H1 (cell line): ENCODE measurements around the gene RWDD4. TPM values are rescaled to one million over a fixed set of nuclear protein-coding genes. Genes with fewer than 3 reads are reported as not detected.

Experiments used
- BCL11A ChIP-seq, 2 experiments: IDR thresholded peaks; one replicate each; pipeline ENCODE4 v1.6.1; 2011; ENCODE audit warnings: low read depth in 2 of 2, low read length in 2 of 2, mild to moderate bottlenecking in 2 of 2
- CTCF ChIP-seq, 3 experiments: IDR thresholded peaks; 1 replicate in 2 of 3; 2 replicates in 1 of 3; pipeline versions ENCODE4 v1.5.1 to v1.6.1; 2011; ENCODE audit warnings: low read length in 3 of 3, mild to moderate bottlenecking in 3 of 3, inconsistent platforms in 2 of 3, low read depth in 1 of 3, moderate library complexity in 1 of 3; ENCODE audit not compliant: insufficient read depth in 1 of 3; ENCODE audit errors: control extremely low read depth in 1 of 3
- JUND ChIP-seq: IDR thresholded peaks from 2 replicates; pipeline ENCODE4 v1.6.1; 2011; ENCODE audit warnings: mild to moderate bottlenecking, improper control_type of control experiment, low read length
- USF2 ChIP-seq: IDR thresholded peaks from 2 replicates; pipeline ENCODE4 v1.6.1; 2011; ENCODE audit warnings: low read length, improper control_type of control experiment
- polyA plus RNA-seq, 7 experiments: library from polyadenylated mRNA; depleted of rRNA in 3 of 7; stranded (reverse) in 5 of 7; unstranded in 2 of 7; fragments of >200 nt in 5 of 7; fragments of 200-250 nt in 2 of 7; gene quantifications; 1 replicate in 5 of 7; 2 replicates in 1 of 7; 4 replicates in 1 of 7; pipeline versions ENCODE4 v1.2.1 to v1.2.3, GENCODE V29; 2011 to 2013; ENCODE audit warnings: missing spikeins in 2 of 7, mixed read lengths in 2 of 7
- total RNA-seq: library from RNA; stranded (reverse); fragmentation: NEBNext Ultra II Directional; extraction: Animal tissue kit (Norgen Biotek cat#: 25700); gene quantifications from 2 replicates; pipeline ENCODE4 v1.2.1, GENCODE V29; 2021

The RWDD4 gene
- total and polyA plus RNA-seq, 2 of the 8 experiments (the other 6 are each of a cell fraction or from before 2014, with no cell fraction given), result 5.4 to 18.9 TPM

GRCh38 chr4:183700407-183700806 is 41.4 kb upstream of the RWDD4 start (continued):
- TF ChIP-seq CTCF (IDR thresholded peaks at IDR 0.05; ENCODE audit: control extremely low read depth in 1 of 3, insufficient read depth in 1 of 3, low read depth in 1 of 3, low read length in 3 of 3) (no peak), USF2 (no peak), JUND (no peak), BCL11A (IDR thresholded peaks at IDR 0.05; ENCODE audit: low read depth in 2 of 2, low read length in 2 of 2) (no peak)
